ENCODE measurements around the gene ZNF106. TPM values are rescaled to one million over a fixed set of nuclear protein-coding genes. Genes with fewer than 3 reads are reported as not detected.

The ZNF106 gene
- total RNA-seq = 22.4 and 23.1 TPM in 2 replicates

DNA sequence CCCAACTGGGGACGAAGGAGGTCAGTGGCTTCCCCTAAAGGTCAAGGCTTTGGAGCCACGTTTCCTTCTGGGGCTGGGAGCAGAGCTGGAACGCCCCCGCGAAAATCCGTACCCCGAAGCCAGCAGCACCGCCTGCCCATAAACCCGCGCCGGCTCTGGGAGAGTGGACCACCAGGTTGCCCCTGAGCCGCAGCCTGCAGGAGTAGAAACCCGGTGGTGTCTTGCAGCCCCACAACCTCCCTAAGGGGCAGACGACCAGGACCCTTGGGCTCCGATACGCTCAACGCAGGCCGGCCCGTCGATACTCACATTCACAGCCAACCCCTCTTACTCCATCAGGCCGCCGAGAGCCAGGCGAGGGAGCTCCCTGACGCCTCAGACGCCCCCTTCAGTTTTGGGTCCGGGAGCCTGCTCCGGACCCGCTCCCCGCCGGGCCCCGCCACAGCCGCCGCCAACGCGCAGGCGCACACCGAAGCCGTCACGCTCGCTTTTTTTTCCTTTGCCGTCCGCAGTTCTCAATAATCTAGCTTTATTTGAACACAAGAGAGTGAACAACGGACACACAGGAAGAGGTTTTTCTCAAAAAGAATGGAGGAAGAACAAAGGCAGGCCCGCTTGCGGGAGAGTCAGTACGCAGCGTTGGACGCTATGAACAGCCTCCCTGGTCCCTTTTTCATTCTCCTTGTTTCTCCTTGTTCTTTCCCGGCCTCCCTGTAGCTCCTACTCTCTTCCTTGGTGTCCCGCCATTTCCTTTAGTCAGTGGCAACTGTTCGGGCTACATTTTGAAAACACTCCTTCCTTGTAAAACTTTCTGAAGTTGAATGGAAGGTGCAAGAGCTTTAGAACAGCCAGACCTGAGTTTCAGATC lies at the start of gene ZNF106:
TSS of gene ZNF106 (minus strand) at position 471 of the 868 bp plus-strand sequence. CDS start 18,852 bp downstream, outside the sequence.

DNA sequence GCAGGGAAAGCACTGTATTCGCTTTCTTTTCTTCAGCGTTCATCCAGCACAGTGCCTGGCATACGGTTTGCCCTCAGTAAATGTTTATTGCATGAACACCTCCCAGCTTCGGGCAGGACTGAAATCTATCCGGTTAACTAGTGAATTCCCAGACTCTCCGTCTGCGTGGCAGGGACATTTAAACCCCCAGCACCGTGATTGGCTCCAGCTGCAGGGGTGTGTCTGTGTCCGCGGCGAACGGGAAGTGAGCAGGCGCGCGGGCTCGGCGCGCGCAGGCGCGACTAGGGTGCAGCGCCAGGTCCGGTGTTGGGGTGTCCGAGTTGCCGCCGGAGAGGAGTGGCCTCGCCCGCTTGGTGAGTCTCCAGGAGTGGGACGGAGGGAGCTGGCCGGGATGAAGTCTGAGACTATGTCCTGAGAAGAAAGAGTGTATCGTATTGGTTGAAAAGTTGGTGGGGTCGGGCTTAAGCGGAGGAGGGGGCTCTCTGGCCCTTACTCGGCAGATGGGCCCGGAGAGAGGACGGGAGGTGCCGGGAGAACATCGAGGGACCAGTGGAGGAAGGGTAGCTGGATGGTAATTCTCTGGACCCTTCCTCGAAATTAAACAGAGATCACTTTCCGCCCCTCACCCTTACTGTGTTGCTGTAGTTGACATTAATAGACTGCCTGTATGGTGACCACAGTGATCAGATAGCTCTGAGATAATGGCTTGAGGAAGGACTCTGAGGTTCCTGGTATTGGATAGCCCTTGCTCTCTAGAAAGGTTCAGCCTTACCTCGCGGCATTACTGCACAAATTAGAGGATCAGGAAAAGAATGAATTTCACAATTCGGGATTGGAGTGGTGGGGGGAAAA lies 4.6 kb upstream of the ZNF106 start, which contains the start of gene SNAP23:
TSS of gene SNAP23 (plus strand) at position 274 of the 852 bp plus-strand sequence. CDS start 16,213 bp downstream, outside the sequence.

Other genes starting within 250 kb of the ZNF106 start
- 9.8 and 14.5 TPM in 2 replicates for gene GANC, start 217.9 kb downstream of the ZNF106 start, total RNA-seq
- 29.3 and 30.0 TPM in 2 replicates for gene TMEM87A, start 217.7 kb downstream of the ZNF106 start, total RNA-seq
- 0.65 and 1.9 TPM in 2 replicates for gene CAPN3, start 131.6 kb downstream of the ZNF106 start, total RNA-seq
- gene SNAP23, start 4.5 kb upstream of the ZNF106 start, total RNA-seq = 35.4 and 60.6 TPM in 2 replicates
- gene LRRC57, start 57.7 kb upstream of the ZNF106 start, total RNA-seq = 15.6 and 22.4 TPM in 2 replicates
- 29.5 and 84.7 TPM in 2 replicates for gene HAUS2, start 57.7 kb upstream of the ZNF106 start, total RNA-seq
- 3.4 and 6.8 TPM in 2 replicates for gene STARD9, start 84.5 kb upstream of the ZNF106 start, total RNA-seq
- 9.0 and 10.3 TPM in 2 replicates for gene CDAN1, start 246.0 kb upstream of the ZNF106 start, total RNA-seq

Data from mesangial cell (primary cell).